OCI-LY1 (cell line): ENCODE results near the gene HPCAL4.

Experiments used
- H2AFZ ChIP-seq: fragments of 200-600 bp; sonication (generic), shearing (Covaris generic); 2 replicates; pipeline ENCODE4 v1.6.0; 2014; ENCODE audit warnings: antibody characterized with exemption, mild to moderate bottlenecking, low read length
- H3F3A ChIP-seq: fragments of 200-600 bp; sonication (generic), shearing (Covaris generic); 2 replicates; pipeline ENCODE4 v1.6.0; 2014; ENCODE audit warnings: mild to moderate bottlenecking, antibody characterized with exemption, low read length, moderate library complexity; ENCODE audit not compliant: insufficient read depth
- H3K27ac ChIP-seq: fragments of 200-600 bp; sonication (generic); 2 replicates; pipeline ENCODE4 v1.5.1; 2014; ENCODE audit warnings: low read length, mixed run types, mild to moderate bottlenecking, low read depth; ENCODE audit not compliant: poor library complexity, severe bottlenecking
- H3K27me3 ChIP-seq: fragments of 200-600 bp; sonication (generic); 2 replicates; pipeline ENCODE4 v1.6.0; 2014; ENCODE audit warnings: antibody characterized with exemption, mild to moderate bottlenecking, low read length, moderate library complexity; ENCODE audit not compliant: insufficient read depth
- H3K36me3 ChIP-seq: fragments of 200-600 bp; sonication (generic); 2 replicates; pipeline ENCODE4 v1.6.1; 2014; ENCODE audit warnings: mild to moderate bottlenecking, antibody characterized with exemption, low read length, moderate library complexity, mixed read lengths; ENCODE audit not compliant: insufficient read depth
- H3K4me1 ChIP-seq: fragments of 200-600 bp; sonication (generic); 2 replicates; pipeline ENCODE4 v1.5.1; 2014; ENCODE audit warnings: mild to moderate bottlenecking, low read length, moderate library complexity; ENCODE audit not compliant: insufficient read depth, severe bottlenecking
- H3K4me2 ChIP-seq: fragments of 200-600 bp; sonication (generic), shearing (Covaris generic); 2 replicates; pipeline ENCODE4 v1.6.1; 2014; ENCODE audit warnings: low read length
- H3K4me3 ChIP-seq: fragments of 200-600 bp; sonication (generic); 2 replicates; pipeline ENCODE4 v1.5.1; 2014; ENCODE audit warnings: low read length, low read depth, mild to moderate bottlenecking, mixed read lengths; ENCODE audit not compliant: poor library complexity, severe bottlenecking
- H3K79me2 ChIP-seq: fragments of 200-600 bp; shearing (Covaris generic); 2 replicates; pipeline ENCODE4 v1.6.1; 2016; ENCODE audit warnings: mixed run types, low read length, mixed read lengths; ENCODE audit not compliant: insufficient read depth
- H3K9ac ChIP-seq: fragments of 200-600 bp; sonication (generic), shearing (Covaris generic); 2 replicates; pipeline ENCODE4 v1.6.1; 2014; ENCODE audit warnings: mild to moderate bottlenecking, low read length, mixed read lengths
- H3K9me2 ChIP-seq: fragments of 200-600 bp; sonication (generic), shearing (Covaris generic); 2 replicates; pipeline ENCODE4 v1.6.1; 2014; ENCODE audit warnings: low read depth, mild to moderate bottlenecking, low read length, mixed read lengths
- H3K9me3 ChIP-seq: fragments of 200-600 bp; shearing (Covaris generic); 2 replicates; pipeline ENCODE4 v1.6.1; 2014; ENCODE audit warnings: low read length, mixed read lengths
- H4K20me1 ChIP-seq: fragments of 200-600 bp; sonication (generic), shearing (Covaris generic); 2 replicates; pipeline ENCODE4 v1.6.0; 2016; ENCODE audit warnings: mild to moderate bottlenecking, low read length; ENCODE audit not compliant: insufficient read depth
- EZH2 ChIP-seq: fragments of 200-600 bp; sonication (generic), shearing (Covaris generic); IDR thresholded peaks from 2 replicates; pipeline ENCODE4 v1.8.0; 2017; ENCODE audit warnings: borderline replicate concordance, mixed run types, mild to moderate bottlenecking, antibody characterized with exemption, low read length, moderate library complexity, mixed read lengths
- TF ChIP-seq, protein P1 (sequence below): fragments of 200-600 bp; sonication (generic), shearing (Covaris generic); IDR thresholded peaks from 2 replicates; pipeline ENCODE4 v1.5.1; 2017; ENCODE audit warnings: mild to moderate bottlenecking, antibody characterized with exemption, low read length, moderate library complexity, mixed read lengths

Gene HPCAL4

GRCh38 chr1:39662861-39663260, 28.4 kb downstream of the HPCAL4 start:
- no peaks in the 10 kb centered on the region for H3F3A ChIP-seq
- no peak overlapping the region for H3K27ac ChIP-seq
- no peak overlapping the region for H3K4me2 ChIP-seq
- H4K20me1 ChIP-seq: no peaks in the 10 kb centered on the region
- peaks cover 8% of the 10 kb centered on the region for H3K4me1 ChIP-seq
- no peaks in the 10 kb centered on the region for H3K36me3 ChIP-seq
- TF ChIP-seq, protein P1, sequence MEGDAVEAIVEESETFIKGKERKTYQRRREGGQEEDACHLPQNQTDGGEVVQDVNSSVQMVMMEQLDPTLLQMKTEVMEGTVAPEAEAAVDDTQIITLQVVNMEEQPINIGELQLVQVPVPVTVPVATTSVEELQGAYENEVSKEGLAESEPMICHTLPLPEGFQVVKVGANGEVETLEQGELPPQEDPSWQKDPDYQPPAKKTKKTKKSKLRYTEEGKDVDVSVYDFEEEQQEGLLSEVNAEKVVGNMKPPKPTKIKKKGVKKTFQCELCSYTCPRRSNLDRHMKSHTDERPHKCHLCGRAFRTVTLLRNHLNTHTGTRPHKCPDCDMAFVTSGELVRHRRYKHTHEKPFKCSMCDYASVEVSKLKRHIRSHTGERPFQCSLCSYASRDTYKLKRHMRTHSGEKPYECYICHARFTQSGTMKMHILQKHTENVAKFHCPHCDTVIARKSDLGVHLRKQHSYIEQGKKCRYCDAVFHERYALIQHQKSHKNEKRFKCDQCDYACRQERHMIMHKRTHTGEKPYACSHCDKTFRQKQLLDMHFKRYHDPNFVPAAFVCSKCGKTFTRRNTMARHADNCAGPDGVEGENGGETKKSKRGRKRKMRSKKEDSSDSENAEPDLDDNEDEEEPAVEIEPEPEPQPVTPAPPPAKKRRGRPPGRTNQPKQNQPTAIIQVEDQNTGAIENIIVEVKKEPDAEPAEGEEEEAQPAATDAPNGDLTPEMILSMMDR: no peak
- no peak for TF ChIP-seq EZH2
- no peaks in the 10 kb centered on the region for H3K9me3 ChIP-seq
- H3K27me3 ChIP-seq: no peaks in the 10 kb centered on the region
- H2AFZ ChIP-seq: no peak overlapping the region
- H3K9ac ChIP-seq: no peak overlapping the region
- H3K79me2 ChIP-seq: no peaks in the 10 kb centered on the region
- H3K9me2 ChIP-seq: no peaks in the 10 kb centered on the region
- no peak overlapping the region for H3K4me3 ChIP-seq

DNA sequence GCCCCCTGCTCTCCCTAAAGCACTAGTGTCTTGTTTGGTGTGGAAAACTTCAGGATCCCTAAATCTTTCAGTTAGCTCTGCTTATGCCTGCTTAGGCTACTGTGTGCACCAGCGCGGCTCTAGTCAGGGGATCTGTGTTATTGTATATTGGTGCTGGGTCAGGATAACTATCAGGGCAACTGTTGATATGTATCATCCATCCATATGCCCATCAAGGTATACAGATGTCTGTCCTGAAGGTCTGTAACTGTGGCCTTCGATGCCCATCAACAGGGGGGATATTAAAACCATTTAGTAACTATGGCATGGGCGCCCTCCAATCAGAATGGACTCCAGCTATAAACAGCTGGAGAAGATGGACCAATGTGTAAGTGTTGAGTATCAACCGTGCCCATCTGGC, 31.7 kb downstream of the HPCAL4 start:
- Histone ChIP-seq H3K36me3 (no peaks in the 10 kb centered on the region), H3K27me3 (no peaks in the 10 kb centered on the region; the same call in 1 of the 2 replicates), H3F3A (no peaks in the 10 kb centered on the region), H4K20me1 (no peaks in the 10 kb centered on the region), H2AFZ (no peak overlapping the region), H3K9me2 (no peaks in the 10 kb centered on the region), H3K4me3 (no peak overlapping the region), H3K4me2 (no peak overlapping the region), H3K27ac (no peak overlapping the region), H3K9me3 (no peaks in the 10 kb centered on the region), H3K79me2 (no peaks in the 10 kb centered on the region), H3K9ac (no peak overlapping the region), H3K4me1 (peaks cover 8% of the 10 kb centered on the region)
- TF ChIP-seq, protein P1: no peak
- TF ChIP-seq EZH2: no peak

DNA sequence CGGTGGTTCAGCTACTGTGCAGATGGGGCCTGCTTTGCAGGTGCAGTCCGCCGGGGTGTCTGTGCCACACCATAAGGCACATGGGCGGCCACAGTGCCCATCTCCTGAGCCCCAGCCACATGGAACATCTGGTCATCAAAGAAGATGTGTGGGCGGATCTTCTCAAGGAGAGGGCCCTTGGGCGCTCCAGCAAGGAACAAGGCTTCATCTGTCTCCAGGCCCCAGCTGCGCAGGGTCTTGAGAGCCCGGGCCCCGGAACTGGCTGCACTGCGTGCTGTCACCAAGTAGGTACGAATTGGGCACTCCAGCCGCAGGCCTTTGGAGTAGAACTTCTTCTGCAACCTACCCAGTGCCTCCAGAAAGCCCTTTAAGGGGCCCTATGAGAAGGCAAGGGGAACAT, 32.1 kb downstream of the HPCAL4 start:
- H2AFZ ChIP-seq: no peak overlapping the region
- no peaks in the 10 kb centered on the region for H4K20me1 ChIP-seq
- no peak overlapping the region for H3K9ac ChIP-seq
- H3K9me2 ChIP-seq: no peaks in the 10 kb centered on the region
- H3K4me3 ChIP-seq: no peak overlapping the region
- no peaks in the 10 kb centered on the region for H3K9me3 ChIP-seq
- no peaks in the 10 kb centered on the region for H3F3A ChIP-seq
- H3K79me2 ChIP-seq: no peaks in the 10 kb centered on the region
- TF ChIP-seq EZH2: no peak
- TF ChIP-seq, protein P1: no peak
- no peak overlapping the region for H3K27ac ChIP-seq
- H3K4me1 ChIP-seq: peaks cover 8% of the 10 kb centered on the region
- H3K36me3 ChIP-seq: no peaks in the 10 kb centered on the region
- H3K27me3 ChIP-seq: no peaks in the 10 kb centered on the region; the same call in 1 of the 2 replicates
- H3K4me2 ChIP-seq: no peak overlapping the region
